OCI-LY1 (cell line): Measurements from ENCODE around the gene KDM3B.
A peak's percentile ranks its signal among the peaks of the same experiment; 100 is the strongest.

Source experiments
- H2AFZ ChIP-seq: fragments of 200-600 bp; sonication (generic), shearing (Covaris generic); 2 replicates; pipeline ENCODE4 v1.6.0; 2014; ENCODE audit warnings: antibody characterized with exemption, mild to moderate bottlenecking, low read length
- H3F3A ChIP-seq: fragments of 200-600 bp; sonication (generic), shearing (Covaris generic); 2 replicates; pipeline ENCODE4 v1.6.0; 2014; ENCODE audit warnings: mild to moderate bottlenecking, antibody characterized with exemption, low read length, moderate library complexity; ENCODE audit not compliant: insufficient read depth
- H3K27ac ChIP-seq: fragments of 200-600 bp; sonication (generic); 2 replicates; pipeline ENCODE4 v1.5.1; 2014; ENCODE audit warnings: low read length, mixed run types, mild to moderate bottlenecking, low read depth; ENCODE audit not compliant: poor library complexity, severe bottlenecking
- H3K27me3 ChIP-seq: fragments of 200-600 bp; sonication (generic); 2 replicates; pipeline ENCODE4 v1.6.0; 2014; ENCODE audit warnings: antibody characterized with exemption, mild to moderate bottlenecking, low read length, moderate library complexity; ENCODE audit not compliant: insufficient read depth
- H3K36me3 ChIP-seq: fragments of 200-600 bp; sonication (generic); 2 replicates; pipeline ENCODE4 v1.6.1; 2014; ENCODE audit warnings: mild to moderate bottlenecking, antibody characterized with exemption, low read length, moderate library complexity, mixed read lengths; ENCODE audit not compliant: insufficient read depth
- H3K4me1 ChIP-seq: fragments of 200-600 bp; sonication (generic); 2 replicates; pipeline ENCODE4 v1.5.1; 2014; ENCODE audit warnings: mild to moderate bottlenecking, low read length, moderate library complexity; ENCODE audit not compliant: insufficient read depth, severe bottlenecking
- H3K4me2 ChIP-seq: fragments of 200-600 bp; sonication (generic), shearing (Covaris generic); 2 replicates; pipeline ENCODE4 v1.6.1; 2014; ENCODE audit warnings: low read length
- H3K4me3 ChIP-seq: fragments of 200-600 bp; sonication (generic); 2 replicates; pipeline ENCODE4 v1.5.1; 2014; ENCODE audit warnings: low read length, low read depth, mild to moderate bottlenecking, mixed read lengths; ENCODE audit not compliant: poor library complexity, severe bottlenecking
- H3K79me2 ChIP-seq: fragments of 200-600 bp; shearing (Covaris generic); 2 replicates; pipeline ENCODE4 v1.6.1; 2016; ENCODE audit warnings: mixed run types, low read length, mixed read lengths; ENCODE audit not compliant: insufficient read depth
- H3K9ac ChIP-seq: fragments of 200-600 bp; sonication (generic), shearing (Covaris generic); 2 replicates; pipeline ENCODE4 v1.6.1; 2014; ENCODE audit warnings: mild to moderate bottlenecking, low read length, mixed read lengths
- H3K9me2 ChIP-seq: fragments of 200-600 bp; sonication (generic), shearing (Covaris generic); 2 replicates; pipeline ENCODE4 v1.6.1; 2014; ENCODE audit warnings: low read depth, mild to moderate bottlenecking, low read length, mixed read lengths
- H3K9me3 ChIP-seq: fragments of 200-600 bp; shearing (Covaris generic); 2 replicates; pipeline ENCODE4 v1.6.1; 2014; ENCODE audit warnings: low read length, mixed read lengths
- H4K20me1 ChIP-seq: fragments of 200-600 bp; sonication (generic), shearing (Covaris generic); 2 replicates; pipeline ENCODE4 v1.6.0; 2016; ENCODE audit warnings: mild to moderate bottlenecking, low read length; ENCODE audit not compliant: insufficient read depth
- CTCF ChIP-seq: fragments of 200-600 bp; sonication (generic), shearing (Covaris generic); IDR thresholded peaks from 2 replicates; pipeline ENCODE4 v1.5.1; 2017; ENCODE audit warnings: mild to moderate bottlenecking, antibody characterized with exemption, low read length, moderate library complexity, mixed read lengths
- EZH2 ChIP-seq: fragments of 200-600 bp; sonication (generic), shearing (Covaris generic); IDR thresholded peaks from 2 replicates; pipeline ENCODE4 v1.8.0; 2017; ENCODE audit warnings: borderline replicate concordance, mixed run types, mild to moderate bottlenecking, antibody characterized with exemption, low read length, moderate library complexity, mixed read lengths

The KDM3B gene

GRCh38 chr5:138352071-138352721, at the start of gene KDM3B:
KDM3B (plus strand) TSS chr5:138352685; CDS start chr5:138352796, 111 bp downstream.
- no peaks in the 10 kb centered on the region for H4K20me1 ChIP-seq
- H3K9me3 ChIP-seq, result no peaks in the 10 kb centered on the region
- H3K79me2 ChIP-seq, result peaks cover 43% of the 10 kb centered on the region
- H3F3A ChIP-seq, result 0 out of 2 replicates have a peak, but pooled peaks cover 3% of the 10 kb centered on the region
- H3K9me2 ChIP-seq, result no peaks in the 10 kb centered on the region
- no peaks in the 10 kb centered on the region for H3K27me3 ChIP-seq
- H3K9ac ChIP-seq, result peak within 1 kb of the TSS; percentile 94
- H2AFZ ChIP-seq, result no peak within 1 kb of the TSS
- H3K4me3 ChIP-seq, result peak within 1 kb of the TSS; percentile 98
- H3K4me1 ChIP-seq, result peaks cover 26% of the 10 kb centered on the region
- peak within 1 kb of the TSS; percentile 93 for H3K27ac ChIP-seq
- H3K4me2 ChIP-seq, result peak within 1 kb of the TSS; percentile 95
- peaks cover 37% of the 10 kb centered on the region for H3K36me3 ChIP-seq
- TF ChIP-seq CTCF, result peak; percentile 99
- no peak for TF ChIP-seq EZH2

- no peaks in the 10 kb centered on the region for H3K79me2 ChIP-seq
Measured at GRCh38 chr5:138303372-138303771, 49.1 kb upstream of the KDM3B start.

GRCh38 chr5:138305797-138306196, 46.7 kb upstream of the KDM3B start:
- Histone ChIP-seq H3K79me2 (no peaks in the 10 kb centered on the region), H3K9me2 (no peaks in the 10 kb centered on the region), H3K4me1 (no peaks in the 10 kb centered on the region), H2AFZ (no peak overlapping the region), H3K27me3 (no peaks in the 10 kb centered on the region), H3K27ac (no peak overlapping the region), H3K4me2 (no peak overlapping the region), H3K36me3 (peaks cover 20% of the 10 kb centered on the region), H3F3A (no peaks in the 10 kb centered on the region), H4K20me1 (no peaks in the 10 kb centered on the region), H3K9ac (no peak overlapping the region), H3K4me3 (no peak overlapping the region), H3K9me3 (0 out of 2 replicates have a peak, but pooled peaks cover 3% of the 10 kb centered on the region)
- TF ChIP-seq EZH2, result no peak
- TF ChIP-seq CTCF, result no peak

More at GRCh38 chr5:138303372-138303771, 49.1 kb upstream of the KDM3B start:
- Histone ChIP-seq H2AFZ (no peak overlapping the region), H3K4me1 (no peaks in the 10 kb centered on the region), H3K27ac (no peak overlapping the region), H3K36me3 (peaks cover 26% of the 10 kb centered on the region), H4K20me1 (no peaks in the 10 kb centered on the region), H3K4me2 (no peak overlapping the region), H3K9ac (no peak overlapping the region), H3K9me2 (no peaks in the 10 kb centered on the region), H3F3A (no peaks in the 10 kb centered on the region), H3K27me3 (no peaks in the 10 kb centered on the region), H3K9me3 (0 out of 2 replicates have a peak, but pooled peaks cover 3% of the 10 kb centered on the region), H3K4me3 (no peak overlapping the region)
- TF ChIP-seq EZH2 (no peak), CTCF (no peak)
